ENCODE data around the gene WDR18.

The WDR18 gene

GRCh38 chr19:970695-971094, 13.4 kb upstream of the WDR18 start:
- no peak for DNase-seq

- no peak for DNase-seq
Observed at GRCh38 chr19:971795-972194, 12.3 kb upstream of the WDR18 start.

- no peak for DNase-seq
Observed at GRCh38 chr19:972281-972680, 11.9 kb upstream of the WDR18 start.

DNA sequence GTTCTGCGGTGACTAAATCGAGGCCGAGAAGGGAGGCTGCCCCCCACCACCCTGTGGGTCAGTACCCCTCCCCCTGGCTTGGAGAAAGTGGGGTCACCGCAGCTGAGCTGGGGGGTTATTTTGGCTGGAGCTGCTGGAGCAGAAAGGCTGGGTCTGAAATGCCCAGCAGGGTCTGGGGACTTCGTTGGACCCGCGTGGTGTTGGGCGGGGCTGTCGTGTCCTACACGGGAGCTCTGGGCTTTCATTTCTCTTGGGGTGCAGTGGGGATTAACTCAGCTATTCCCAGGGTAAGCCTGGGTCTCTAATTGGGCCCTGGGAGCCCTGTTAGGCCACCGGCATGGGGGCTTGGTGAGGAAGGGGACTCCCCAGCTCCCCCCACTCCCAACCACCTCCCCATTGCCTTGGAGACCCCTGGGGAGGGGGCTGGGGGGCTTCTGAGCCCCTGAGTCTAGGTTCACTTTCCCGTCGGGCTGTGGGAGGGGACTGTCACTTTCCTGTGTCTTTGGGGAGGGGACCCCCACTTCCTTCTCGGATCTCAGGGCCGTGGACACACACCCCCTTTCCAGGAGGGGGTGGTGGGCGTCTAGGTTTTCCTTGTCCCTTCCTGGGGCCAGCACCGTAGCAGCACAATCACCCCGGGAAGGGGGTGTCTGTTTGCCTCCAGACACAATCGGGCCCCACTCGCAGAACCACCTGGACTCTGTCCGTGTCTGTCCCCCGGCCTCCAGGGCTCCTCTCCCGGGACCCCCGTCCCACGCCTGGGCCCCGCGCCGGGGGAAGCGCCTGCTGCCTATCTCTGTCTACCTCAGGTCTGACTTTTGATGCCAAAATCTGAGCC, 10.2 kb upstream of the WDR18 start:
- no peak for DNase-seq

- DNase-seq = no peak
Observed at GRCh38 chr19:974564-975257, 9.4 kb upstream of the WDR18 start.

DNA sequence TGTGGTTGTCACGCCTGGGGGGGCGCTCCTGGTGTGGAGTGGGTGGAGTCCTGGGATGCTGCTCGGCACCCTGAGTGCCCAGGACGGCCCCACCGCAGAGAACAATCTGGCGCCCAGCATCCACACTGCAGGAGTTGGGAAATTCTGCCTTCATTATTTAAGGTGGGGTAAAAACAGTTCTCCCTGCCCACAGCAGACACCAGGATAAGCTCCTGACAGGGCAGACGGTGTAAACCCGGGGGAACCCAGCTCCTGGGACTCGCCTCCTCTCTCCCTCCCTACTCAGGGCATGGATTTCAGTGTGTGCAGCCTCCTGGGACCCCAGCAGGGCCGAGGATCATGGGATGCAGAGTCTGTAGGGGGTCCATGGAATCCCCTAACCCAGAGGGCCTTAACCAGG, 7.7 kb upstream of the WDR18 start:
- DNase-seq = no peak

GRCh38 chr19:977058-977464, 7.1 kb upstream of the WDR18 start:
- DNase-seq = no peak

DNA sequence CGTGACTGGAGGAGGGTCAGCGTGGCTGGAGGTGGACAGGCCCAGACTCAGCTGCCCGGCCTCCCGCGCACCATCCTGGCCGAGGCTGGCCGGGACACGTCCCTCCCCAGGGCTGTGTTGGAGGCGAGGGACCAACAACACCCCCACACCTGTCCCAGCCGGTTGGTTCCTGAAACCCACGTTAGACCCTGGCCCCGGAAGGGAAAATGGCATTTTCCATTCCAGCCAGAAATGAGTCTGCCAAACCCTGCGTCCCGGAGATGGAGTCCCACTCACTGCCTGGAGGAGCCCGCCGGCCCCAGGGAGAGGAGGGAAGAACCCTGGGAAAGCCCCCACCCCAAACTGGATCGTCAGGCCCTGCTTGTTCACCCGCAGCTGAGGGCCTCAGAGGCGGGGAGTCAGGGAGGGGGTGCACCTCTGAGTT, 4.8 kb upstream of the WDR18 start:
- no peak for DNase-seq

GRCh38 chr19:980133-980998, 3.8 kb upstream of the WDR18 start:
- DNase-seq = no peak

DNA sequence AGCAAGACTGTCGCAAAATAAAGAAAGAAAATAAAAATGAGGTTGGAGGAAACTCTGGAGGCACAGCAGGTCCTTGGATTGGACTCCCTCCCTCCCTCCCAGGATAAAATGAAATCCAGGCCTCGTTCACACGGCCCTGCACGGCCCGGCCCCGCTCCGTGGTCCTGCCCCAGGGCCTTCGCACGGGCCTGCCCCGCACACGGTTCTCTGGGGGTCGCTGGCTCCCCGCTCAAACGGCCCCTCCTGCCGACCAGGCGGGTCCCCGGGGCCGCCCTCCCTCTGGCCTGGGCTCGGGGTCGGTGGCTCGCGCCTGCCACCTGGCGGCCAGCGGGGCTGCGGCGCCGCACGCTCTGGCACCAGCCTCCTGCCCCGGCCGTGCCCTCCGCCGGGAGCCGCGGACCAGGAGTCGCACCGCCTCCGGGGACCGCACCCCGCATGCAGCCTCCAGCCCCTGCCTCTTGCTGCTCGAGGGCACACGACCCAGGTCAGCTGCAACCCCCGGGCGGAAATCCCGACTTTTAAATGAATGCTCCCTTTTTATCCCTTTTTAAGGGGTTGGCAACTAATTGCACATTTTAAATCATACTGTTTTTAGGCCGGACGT, 1.5 kb upstream of the WDR18 start:
- DNase-seq = peak; percentile 71

- no peak for DNase-seq
Observed at GRCh38 chr19:986083-986482, 1.9 kb downstream of the WDR18 start.

- no peak for DNase-seq
Observed at GRCh38 chr19:988081-988480, 3.9 kb downstream of the WDR18 start.

GRCh38 chr19:988510-988909, 4.4 kb downstream of the WDR18 start:
- DNase-seq = no peak

DNA sequence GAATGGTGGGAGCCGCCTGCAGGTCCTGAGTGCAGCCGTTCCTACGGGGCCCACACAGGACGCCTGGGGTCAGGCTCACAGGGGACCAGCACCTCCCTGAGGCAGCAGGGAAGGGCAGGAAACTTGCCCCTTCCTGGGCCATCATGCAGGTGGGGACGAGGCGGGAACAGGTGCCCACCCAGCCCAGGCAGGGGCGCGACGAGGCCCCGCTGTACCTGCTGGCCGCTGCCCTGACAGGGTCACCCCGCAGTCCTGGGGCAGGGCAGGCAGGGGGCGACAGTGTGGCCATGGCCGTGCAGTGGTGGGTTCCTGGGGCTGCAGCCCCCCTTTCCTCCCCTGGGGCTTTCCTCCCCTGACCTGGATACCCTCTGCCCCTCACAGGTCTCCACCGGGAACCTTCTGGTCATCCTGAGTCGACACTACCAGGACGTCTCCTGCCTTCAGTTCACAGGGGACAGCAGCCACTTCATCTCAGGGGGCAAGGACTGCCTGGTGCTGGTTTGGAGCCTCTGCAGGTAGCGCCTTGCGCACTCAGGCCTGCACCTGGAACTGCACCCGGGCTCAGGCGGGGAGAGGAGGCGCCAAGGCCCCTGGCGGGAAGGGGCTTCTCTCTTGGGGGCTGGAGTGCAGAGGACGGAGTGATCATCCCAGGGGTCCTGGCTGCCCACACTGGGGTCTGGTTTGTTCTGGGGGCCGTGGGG, 5.4 kb downstream of the WDR18 start:
- DNase-seq = no peak

- no peak for DNase-seq
Observed at GRCh38 chr19:990119-990571, 6.0 kb downstream of the WDR18 start.

- DNase-seq = no peak
Observed at GRCh38 chr19:990746-991145, 6.6 kb downstream of the WDR18 start.

- DNase-seq = peak; percentile 40
Observed at GRCh38 chr19:991174-991931, 7.2 kb downstream of the WDR18 start.

GRCh38 chr19:991932-992669, 8.0 kb downstream of the WDR18 start:
- DNase-seq = no peak

DNA sequence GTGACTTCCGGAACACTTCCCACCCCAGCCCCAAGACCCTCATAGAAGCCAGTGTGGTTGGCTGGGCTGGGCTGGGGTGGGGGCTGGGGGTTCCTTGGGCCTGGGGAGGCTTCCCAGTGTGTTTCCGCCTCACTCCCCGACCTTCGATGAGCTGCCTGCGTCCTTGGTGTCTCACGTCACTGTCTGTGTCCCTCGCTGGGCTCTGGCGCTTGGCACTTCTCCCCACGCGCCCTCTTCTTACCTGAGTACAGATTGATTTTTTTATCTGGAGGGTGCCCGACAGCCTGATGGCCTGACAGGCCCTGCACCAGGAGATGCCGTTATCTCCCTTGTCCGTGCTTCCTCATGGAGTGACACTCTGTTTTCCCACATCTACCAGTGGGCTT, 8.5 kb downstream of the WDR18 start:
- DNase-seq = no peak

GRCh38 chr19:993361-993830, 9.3 kb downstream of the WDR18 start:
- DNase-seq = no peak
